Subcutaneous abdominal adipose tissue (tissue), 5 donors: ENCODE measurements around the gene RNF208.

Experiments used
- H3K27ac ChIP-seq: one replicate; pipeline ENCODE4 v1.7.0; 2013; ENCODE audit warnings: low read depth, mild to moderate bottlenecking, inconsistent platforms, low read length, moderate library complexity
- H3K27me3 ChIP-seq, 5 donors: one replicate each; pipeline ENCODE4 v1.7.0; 2013; ENCODE audit warnings: low read length in 5 of 5, inconsistent platforms in 1 of 5; ENCODE audit not compliant: control insufficient read depth in 5 of 5, insufficient read depth in 4 of 5
- H3K36me3 ChIP-seq, 5 donors: one replicate each; pipeline ENCODE4 v1.7.0; 2013; ENCODE audit warnings: low read length in 5 of 5; ENCODE audit not compliant: control insufficient read depth in 5 of 5, insufficient read depth in 5 of 5
- H3K4me1 ChIP-seq, 5 donors: one replicate each; pipeline ENCODE4 v1.7.0; 2013; ENCODE audit warnings: low read length in 5 of 5, mild to moderate bottlenecking in 3 of 5, moderate library complexity in 1 of 5; ENCODE audit not compliant: control insufficient read depth in 5 of 5, insufficient read depth in 5 of 5
- H3K4me3 ChIP-seq, 5 donors: one replicate each; pipeline ENCODE4 v1.7.0; 2013; ENCODE audit warnings: low read length in 5 of 5, low read depth in 1 of 5
- H3K9ac ChIP-seq, 5 donors: one replicate each; pipeline ENCODE4 v1.7.0; 2013; ENCODE audit warnings: low read length in 5 of 5, mild to moderate bottlenecking in 4 of 5, moderate library complexity in 3 of 5
- H3K9me3 ChIP-seq, 5 donors: one replicate each; pipeline ENCODE4 v1.7.0; 2013; ENCODE audit warnings: low read length in 5 of 5; ENCODE audit not compliant: control insufficient read depth in 5 of 5
- donor health status: healthy.
- donor health status: healthy.
- donor health status: healthy.
- donor health status: healthy.
- donor health status: healthy.

RNF208 gene

GRCh38 chr9:137219757-137220316, 2.2 kb downstream of the RNF208 start:
- H3K4me1 ChIP-seq: peaks cover 0 to 43% (median 36%) of the 10 kb centered on the region in 5 donors
- peaks cover 0 to 11% (median 8%) of the 10 kb centered on the region in 5 donors for H3K36me3 ChIP-seq
- no peaks in the 10 kb centered on the region for H3K27me3 ChIP-seq
- H3K27ac ChIP-seq: no peak overlapping the region
- no peak overlapping the region for H3K9ac ChIP-seq
- no peaks in the 10 kb centered on the region for H3K9me3 ChIP-seq
- H3K4me3 ChIP-seq: no peak overlapping the region

DNA sequence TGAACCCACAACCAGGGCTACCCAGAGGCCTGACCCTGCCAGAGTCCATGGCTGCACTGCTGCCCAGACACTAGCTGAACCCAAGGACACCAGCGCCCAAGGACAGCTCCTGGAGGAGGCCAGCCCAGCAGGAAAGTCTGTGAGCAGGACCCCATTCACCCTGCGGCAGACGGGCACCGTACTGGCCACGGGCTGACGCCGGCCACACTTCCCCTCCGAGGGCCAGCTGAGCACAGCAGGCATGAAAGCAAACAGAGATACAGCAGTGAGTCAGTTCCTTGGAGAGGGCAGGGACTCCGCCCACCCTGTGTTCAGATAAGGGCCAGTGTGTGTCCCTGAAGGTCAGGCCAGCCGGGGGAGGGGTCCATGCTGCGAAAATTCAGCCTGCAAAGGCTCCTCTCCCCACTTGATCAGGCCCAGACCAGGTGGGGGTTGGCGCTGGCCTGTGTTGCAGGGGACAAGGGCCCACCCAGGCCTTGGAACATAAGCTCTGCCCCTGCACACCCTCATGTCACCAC, 3.2 kb downstream of the RNF208 start:
- peaks cover 0 to 38% (median 32%) of the 10 kb centered on the region in 5 donors for H3K4me1 ChIP-seq
- peaks cover 0 to 15% (median 12%) of the 10 kb centered on the region in 5 donors for H3K36me3 ChIP-seq
- no peak overlapping the region for H3K9ac ChIP-seq

GRCh38 chr9:137218212-137218753, 3.8 kb downstream of the RNF208 start:
- H3K36me3 ChIP-seq: peaks cover 0 to 15% (median 12%) of the 10 kb centered on the region in 5 donors

More for the DNA sequence above, 3.2 kb downstream of the RNF208 start:
- no peak overlapping the region for H3K27ac ChIP-seq
- no peaks in the 10 kb centered on the region for H3K27me3 ChIP-seq
- H3K4me3 ChIP-seq: no peak overlapping the region
- H3K9me3 ChIP-seq: no peaks in the 10 kb centered on the region

DNA sequence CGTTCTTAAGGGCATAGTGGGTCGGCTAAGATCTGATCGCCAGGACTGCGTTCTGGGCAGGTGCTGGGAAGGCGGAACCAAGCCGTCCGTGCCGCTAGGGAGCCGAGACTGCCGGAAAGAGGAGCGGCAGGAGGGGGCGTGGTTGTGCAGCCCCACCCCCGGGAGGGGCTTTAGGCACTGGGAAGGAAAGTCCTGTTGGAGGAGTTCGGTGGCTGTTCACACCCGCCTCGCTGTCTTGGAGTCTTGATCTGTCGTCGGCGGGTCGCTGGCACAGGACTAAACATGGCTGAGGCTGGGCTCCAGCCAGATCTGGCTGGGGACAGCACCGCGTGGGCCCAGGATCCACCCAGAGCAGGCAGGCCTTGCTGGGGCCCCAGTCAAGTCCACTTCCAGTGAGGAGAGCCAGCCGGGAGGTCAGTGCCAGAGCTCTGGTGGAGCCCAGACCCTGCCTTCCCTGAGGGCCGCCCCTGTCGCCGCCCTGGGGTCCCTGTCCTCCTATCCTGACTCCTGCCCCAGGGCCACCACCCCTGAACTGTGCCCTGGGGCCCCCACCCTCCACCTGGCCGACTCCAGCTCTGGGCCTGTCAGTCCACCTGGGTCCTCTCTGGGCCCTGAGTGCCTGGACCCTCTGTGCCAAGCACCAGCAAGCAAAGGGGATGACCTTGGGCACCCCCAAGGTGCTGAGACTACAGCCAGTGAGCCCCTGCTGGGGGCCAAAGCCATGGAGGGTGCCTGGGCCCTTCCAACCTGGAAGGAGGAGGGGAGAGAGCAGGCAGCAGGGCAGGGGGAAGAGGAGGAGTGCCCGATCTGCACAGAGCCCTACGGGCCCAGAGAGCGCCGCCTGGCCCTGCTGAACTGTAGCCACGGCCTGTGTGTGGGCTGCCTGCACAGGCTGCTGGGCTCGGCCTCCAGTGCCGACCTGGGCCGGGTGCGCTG, 4.5 kb downstream of the RNF208 start:
- Histone ChIP-seq H3K27ac (no peak overlapping the region), H3K27me3 (no peaks in the 10 kb centered on the region), H3K9me3 (no peaks in the 10 kb centered on the region), H3K36me3 (peaks cover 0 to 15% (median 12%) of the 10 kb centered on the region in 5 donors), H3K4me3 (peak overlapping the region; percentile 17 to 63 (median 44)), H3K4me1 (peaks cover 0 to 29% (median 23%) of the 10 kb centered on the region in 5 donors), H3K9ac (peak overlapping the region in 3 of 5 donors; percentile 17 to 77 (median 57))

More at GRCh38 chr9:137218212-137218753, 3.8 kb downstream of the RNF208 start:
- Histone ChIP-seq H3K27ac (no peak overlapping the region), H3K27me3 (no peaks in the 10 kb centered on the region), H3K9me3 (no peaks in the 10 kb centered on the region), H3K4me3 (no peak overlapping the region), H3K9ac (peak overlapping the region in 1 of 5 donors; percentile 77), H3K4me1 (peaks cover 0 to 36% (median 29%) of the 10 kb centered on the region in 5 donors)

DNA sequence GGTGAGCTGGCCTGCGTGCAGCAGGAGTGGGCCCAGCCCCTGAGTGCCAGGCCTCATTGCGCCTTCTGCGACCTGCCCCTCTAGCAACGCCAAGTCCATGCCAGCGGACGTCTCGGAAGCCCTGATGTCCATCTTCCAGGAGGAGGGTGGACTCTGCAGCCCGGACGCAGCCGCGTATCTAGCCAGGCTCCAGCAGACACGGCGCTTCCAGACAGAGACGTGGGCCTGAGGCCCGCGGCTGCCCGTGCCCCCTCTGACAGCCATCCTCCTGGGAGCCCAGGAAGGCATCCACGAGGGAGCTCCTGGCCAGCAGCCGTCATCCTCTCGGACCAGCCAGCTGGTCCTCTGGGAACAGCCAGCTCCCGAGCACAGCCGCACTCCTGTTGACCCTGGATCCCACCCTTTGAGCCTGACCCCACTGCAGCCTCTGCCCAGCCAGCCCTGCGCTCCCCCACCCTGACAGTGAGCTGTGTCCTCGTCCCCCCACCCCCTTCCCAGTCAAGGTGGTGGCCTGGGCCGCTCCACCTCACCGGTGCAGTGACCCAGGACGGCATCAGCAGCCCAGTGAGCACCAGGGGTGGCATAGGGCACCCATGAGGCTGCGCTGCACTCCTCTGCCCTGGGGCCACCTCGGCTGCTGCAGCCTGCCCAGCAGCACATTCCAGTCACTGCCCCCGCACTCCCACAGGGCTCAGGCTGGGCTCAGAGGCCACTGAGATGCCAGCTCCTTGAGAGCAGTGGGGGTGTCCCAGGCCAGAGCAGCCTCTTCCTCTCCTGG, 5.7 kb downstream of the RNF208 start:
- Histone ChIP-seq H3K9ac (no peak overlapping the region), H3K4me1 (peaks cover 0 to 24% (median 19%) of the 10 kb centered on the region in 5 donors), H3K4me3 (no peak overlapping the region), H3K27me3 (no peaks in the 10 kb centered on the region), H3K27ac (no peak overlapping the region), H3K9me3 (no peaks in the 10 kb centered on the region), H3K36me3 (peaks cover 0 to 15% (median 12%) of the 10 kb centered on the region in 5 donors)

DNA sequence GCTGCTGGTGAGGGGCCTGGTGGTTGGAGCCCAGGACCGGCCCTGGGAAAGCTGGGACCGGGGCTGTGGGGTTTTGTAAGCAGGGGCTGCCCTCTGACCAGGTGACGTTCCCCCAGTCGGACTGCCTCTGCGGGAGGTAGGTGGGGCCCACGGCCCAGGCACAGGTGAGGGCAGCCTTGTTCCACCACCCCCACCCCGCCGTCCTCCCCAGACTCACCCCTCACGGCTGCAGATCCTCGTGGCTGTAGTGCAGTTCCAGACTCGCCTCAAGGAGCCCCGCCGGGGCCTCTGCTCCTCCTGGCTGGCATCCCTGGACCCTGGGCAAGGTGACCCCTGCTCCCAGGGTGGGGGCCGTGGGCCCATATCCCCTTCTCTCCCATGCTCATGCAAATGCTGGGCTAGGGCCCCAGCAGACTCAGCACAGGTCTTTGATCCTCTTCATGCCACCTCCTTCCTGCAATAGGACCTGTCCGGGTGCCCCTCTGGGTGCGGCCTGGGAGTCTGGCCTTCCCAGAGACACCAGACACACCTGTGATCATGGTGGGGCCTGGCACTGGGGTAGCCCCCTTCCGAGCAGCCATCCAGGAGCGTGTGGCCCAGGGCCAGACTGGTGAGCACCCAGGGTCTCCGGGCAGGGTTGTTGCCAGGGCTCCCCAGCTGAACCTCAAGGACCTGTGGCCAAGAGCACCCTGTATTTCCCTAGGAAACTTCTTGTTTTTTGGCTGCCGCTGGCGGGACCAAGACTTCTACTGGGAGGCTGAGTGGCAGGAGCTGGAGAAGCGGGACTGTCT, 6.6 kb downstream of the RNF208 start:
- no peak overlapping the region for H3K27ac ChIP-seq
- no peak overlapping the region for H3K9ac ChIP-seq
- peaks cover 0 to 15% (median 12%) of the 10 kb centered on the region in 5 donors for H3K36me3 ChIP-seq
- peaks cover 0 to 24% (median 18%) of the 10 kb centered on the region in 5 donors for H3K4me1 ChIP-seq
- no peaks in the 10 kb centered on the region for H3K27me3 ChIP-seq
- no peak overlapping the region for H3K4me3 ChIP-seq
- no peaks in the 10 kb centered on the region for H3K9me3 ChIP-seq

DNA sequence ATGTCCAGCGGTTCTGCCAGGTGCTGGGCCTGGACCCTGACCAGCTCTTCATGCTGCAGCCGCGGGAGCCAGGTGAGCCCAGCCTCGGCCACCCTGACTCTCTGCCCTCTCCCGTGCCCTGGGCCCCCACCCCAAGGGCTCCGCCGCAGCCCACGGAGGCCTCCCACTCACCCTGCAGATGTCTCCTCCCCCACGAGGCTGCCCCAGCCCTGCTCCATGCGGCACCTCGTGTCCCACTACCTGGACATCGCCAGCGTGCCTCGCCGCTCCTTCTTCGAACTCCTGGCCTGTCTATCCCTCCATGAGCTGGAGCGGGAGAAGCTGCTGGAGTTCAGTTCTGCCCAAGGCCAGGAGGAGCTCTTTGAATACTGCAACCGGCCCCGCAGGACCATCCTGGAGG, 7.4 kb downstream of the RNF208 start:
- Histone ChIP-seq H3K36me3 (peaks cover 0 to 16% (median 12%) of the 10 kb centered on the region in 5 donors), H3K4me3 (no peak overlapping the region), H3K27ac (no peak overlapping the region), H3K9me3 (no peaks in the 10 kb centered on the region), H3K27me3 (no peaks in the 10 kb centered on the region), H3K9ac (no peak overlapping the region), H3K4me1 (peaks cover 0 to 24% (median 18%) of the 10 kb centered on the region in 5 donors)

GRCh38 chr9:137213160-137214060, 8.6 kb downstream of the RNF208 start:
- H3K9ac ChIP-seq: no peak overlapping the region
- H3K4me3 ChIP-seq: no peak overlapping the region
- no peak overlapping the region for H3K27ac ChIP-seq
- H3K4me1 ChIP-seq: peaks cover 0 to 19% (median 17%) of the 10 kb centered on the region in 5 donors
- no peaks in the 10 kb centered on the region for H3K27me3 ChIP-seq
- H3K9me3 ChIP-seq: no peaks in the 10 kb centered on the region
- peaks cover 0 to 22% (median 12%) of the 10 kb centered on the region in 5 donors for H3K36me3 ChIP-seq
